GM21529 (cell line): ENCODE results near the gene DLGAP3.

Experiments used
- ATAC-seq: cut with Tn5 transposase; IDR thresholded peaks from one replicate; pipeline ENCODE4 v1.9.1; 2021; ENCODE audit not compliant: unreplicated experiment

Gene DLGAP3

DNA sequence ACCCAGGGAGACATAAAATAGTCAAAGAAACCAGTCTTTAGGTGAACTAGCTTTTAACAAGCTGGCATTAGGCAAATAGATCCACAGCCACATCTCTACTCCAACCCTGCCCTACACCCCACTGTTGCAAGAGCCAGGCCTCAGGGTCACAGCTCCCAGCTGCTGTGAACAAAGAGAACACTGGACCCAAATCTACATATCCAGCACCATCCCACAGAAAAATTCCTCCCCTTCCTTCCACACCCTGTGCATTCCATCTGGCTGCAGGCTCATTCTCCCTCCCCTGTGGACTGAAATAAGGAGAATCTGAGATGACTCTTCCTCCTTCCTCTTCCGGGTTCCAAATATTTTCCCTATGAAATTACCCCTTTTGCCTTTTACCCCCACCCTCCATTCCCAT is 23.2 kb downstream of the DLGAP3 start:
- no peak for ATAC-seq

DNA sequence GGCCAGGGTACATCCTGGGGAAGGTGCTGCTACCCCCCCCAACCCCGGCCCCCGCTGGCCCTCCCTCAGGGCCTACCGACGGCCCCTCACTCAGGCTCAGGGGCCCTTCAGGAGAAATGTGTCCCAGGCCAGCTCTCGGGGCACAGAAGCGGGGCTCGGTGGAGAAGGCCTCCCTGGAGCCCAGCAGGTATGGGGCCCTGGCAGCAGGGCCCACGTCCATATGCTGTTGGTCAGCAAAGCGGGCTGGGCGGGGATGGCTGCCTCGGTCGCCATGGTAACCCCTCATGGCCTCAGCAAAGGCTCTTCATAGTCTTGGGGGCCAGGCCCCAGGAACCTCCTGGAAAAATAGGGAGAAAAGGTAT is 24.4 kb downstream of the DLGAP3 start:
- no peak for ATAC-seq

DNA sequence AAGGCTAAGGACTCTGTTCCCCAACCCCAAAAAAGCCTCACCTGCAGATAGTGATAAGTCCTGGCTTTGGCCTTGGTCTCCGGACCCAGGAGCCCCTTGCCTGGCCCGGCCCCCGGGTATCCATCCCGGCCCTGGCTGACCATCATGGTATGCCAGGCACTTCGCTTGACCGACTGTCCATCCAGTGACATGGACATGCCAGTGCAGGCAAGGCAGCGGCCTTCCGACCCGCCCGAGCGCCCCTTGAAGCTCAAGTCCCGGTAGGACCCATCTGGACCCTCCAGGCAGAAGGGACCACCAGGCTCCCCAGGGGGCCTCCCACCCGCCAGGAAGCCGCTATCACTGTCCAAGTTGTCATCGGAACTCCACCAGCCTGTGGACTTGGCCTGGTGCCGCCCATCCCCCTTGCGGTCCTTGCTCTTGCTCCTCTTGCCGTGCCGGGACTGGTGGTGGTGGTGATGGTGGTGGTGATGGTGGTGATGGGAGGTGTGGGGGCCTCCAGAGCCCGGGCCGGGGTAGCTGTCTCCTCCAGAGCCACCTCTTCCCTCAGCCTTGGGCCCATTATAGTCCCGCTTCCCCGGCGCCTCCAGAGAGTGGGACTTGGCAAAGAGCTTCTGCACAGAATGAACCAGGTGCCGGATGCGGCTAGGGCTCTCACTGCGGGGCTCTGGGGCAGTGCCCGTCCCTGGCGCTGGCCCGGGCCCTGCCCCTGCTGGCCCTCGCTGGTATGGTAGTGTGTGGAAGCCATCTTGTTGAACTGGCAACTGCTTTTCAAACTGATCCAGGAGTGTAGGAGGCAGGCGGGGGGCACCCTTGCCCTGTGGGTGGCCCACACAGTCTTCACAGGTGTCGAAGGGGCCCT is 25.0 kb downstream of the DLGAP3 start:
- ATAC-seq = no peak

DNA sequence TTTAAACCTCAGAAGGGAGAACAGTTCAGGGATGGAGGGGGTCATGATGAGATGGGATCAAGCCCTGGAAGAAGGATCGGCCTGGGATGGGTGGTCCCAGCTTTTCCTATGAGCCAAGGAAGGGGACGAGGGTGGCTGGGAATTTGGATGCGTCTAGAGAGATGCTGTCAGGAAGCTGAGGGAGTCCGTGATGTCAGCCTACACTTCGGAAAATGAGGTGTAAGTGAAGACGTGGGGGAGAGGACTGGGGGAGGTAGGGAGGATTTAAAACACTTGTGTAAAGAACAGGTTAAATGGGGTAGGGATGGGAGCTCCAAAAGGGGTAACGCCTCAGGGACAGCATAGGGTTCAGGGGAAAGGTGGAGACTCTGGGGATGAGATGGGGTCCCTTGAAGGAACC is 27.5 kb downstream of the DLGAP3 start:
- no peak for ATAC-seq

DNA sequence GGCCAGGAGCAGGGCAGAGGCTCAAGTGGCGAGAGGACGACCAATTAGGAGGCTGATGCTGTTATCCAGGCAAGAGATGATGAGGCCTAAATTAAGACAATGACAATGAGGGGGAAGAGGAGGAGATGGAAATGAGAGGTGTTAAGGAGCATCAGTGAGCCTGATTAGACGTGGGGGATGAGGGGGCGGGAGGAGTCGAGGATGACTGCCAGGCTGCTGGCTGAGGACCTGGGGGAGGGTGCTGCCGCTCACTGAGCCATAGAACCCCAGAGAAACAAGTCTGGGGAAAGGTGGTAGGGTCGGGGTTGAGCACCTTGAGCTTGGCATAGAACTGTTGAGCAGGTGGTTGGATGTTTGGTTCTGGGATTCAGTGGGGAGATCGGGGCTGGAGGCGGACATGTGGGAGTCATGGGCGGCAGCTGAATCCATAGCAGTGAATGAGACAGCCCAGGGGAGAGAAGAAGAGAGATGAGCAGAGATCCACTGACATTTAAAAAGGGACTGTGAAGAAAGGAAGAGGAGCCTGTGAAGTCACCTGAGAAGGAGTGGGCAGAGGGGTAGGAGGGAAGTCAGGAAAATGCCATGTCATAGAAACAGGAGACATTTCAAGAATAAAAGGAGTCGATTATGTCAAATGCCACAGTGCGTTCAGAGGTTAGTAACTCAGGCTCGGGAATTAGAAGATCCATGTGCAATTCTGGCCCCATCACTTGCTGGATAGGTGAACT is 28.5 kb downstream of the DLGAP3 start:
- ATAC-seq = no peak

DNA sequence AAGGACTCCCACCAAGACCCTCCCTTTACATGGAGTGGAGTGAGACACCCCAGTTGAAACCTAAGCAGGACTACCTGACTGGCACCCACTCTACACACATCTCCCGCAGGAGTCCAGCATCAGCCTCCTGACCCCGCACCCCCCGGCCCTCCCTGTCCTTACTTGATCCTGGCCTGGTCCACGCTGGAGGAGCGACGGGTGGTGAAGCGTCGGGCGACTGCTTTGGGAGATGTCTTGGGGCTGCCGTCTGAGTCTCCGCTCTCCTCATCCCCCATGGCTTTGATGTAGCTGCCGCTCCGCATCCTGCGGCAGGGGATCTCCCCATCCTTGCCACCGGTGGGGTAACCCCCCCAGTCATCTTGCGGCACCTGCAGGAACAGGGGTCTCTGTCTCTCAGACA is 29.5 kb downstream of the DLGAP3 start:
- no peak for ATAC-seq

DNA sequence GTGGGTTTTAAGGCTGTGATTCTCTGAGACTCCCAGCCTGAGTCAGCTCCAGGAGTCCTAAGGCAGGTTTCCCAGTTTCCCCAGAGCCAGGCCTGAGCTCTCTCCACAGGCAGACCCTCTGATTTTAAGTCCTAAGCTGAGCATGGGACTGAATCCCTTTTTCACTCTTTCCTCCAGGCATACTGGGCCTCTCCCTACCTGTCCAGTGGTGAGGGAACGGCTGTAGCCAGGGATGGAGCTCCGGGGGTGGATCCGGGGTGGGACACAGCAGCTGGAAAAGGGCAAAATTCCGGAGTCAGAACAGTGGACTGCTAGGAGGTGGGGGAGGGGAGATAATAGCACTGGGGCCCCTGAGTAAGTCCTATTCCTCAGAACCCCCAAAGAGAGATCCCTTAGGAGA is 30.0 kb downstream of the DLGAP3 start:
- no peak for ATAC-seq

DNA sequence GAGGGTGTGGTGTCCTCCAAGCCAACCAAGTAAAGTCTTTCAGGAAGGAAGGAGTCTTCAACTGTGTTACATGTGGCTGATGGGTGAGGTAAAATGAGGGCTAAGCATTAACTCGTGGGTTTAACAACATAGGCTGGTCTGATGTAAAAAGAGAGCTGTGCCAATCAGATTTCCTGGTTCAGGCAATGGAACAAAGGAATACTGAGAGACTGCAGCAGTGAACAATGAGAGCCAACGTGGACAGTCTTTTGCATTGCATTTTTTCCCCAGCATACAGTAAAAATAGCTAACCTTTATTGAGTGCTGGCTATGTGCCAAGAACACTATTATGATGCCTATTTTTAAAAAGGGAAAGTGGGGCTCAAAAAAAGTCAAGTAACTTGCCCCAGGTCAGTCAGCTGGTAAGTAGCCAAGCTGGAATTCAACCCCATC is 31.1 kb downstream of the DLGAP3 start:
- no peak for ATAC-seq

DNA sequence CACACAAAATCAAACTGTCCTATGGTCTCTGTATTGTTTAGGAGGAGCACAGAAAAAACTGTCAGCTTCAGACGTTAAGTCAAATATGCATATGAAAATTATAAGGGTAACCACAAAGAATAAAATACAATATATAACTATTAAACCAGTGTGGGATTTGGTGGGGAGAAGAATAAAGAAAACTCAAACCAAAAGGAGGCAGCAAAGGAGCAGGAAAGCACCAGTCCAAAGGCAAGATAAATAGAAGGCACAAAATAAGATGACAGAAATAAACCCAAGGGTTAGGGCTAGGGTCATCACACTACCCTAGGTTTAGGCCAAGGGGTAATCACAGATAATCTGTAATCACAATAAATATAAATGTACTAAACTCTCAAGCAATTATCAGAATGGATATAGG is 32.8 kb downstream of the DLGAP3 start:
- ATAC-seq = no peak

DNA sequence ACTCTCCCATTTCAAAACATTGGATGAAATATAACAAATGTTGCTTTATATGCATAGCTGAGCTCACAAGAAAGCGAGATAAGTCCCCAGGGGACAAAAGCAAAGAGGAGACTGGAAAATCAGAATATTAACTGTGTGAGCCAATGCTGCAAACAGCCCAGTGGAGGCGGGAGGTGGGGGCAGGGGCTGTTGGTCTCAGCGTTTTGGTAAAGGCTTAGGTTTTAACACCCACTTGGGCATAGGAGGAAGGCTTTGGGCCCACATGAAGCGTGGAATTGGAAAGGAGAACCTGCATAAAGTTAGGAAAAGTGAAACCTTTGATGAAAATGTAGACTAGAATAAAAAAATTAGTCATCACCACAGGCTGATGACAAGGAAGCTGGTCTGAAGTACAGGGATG is 39.7 kb downstream of the DLGAP3 start:
- ATAC-seq = no peak

DNA sequence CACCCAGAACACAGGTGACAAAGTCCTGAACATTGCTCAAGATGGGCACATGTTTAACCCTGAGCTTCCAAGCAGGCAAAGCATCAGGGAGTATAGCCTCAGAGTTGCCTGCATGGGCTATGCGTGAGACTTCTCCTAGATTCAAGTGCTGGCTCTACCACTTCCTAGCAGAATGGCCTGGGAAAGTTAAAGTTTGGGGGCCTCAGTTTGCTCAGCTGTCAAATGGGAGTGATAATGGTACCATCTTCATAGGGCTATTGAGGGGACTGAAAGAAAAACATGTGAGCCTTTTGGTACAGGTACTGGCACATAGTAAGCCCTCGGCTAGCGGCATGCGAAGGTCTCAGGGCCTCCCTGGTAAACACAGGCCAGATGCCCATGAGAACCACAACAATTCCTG is 41.9 kb downstream of the DLGAP3 start:
- ATAC-seq = no peak

DNA sequence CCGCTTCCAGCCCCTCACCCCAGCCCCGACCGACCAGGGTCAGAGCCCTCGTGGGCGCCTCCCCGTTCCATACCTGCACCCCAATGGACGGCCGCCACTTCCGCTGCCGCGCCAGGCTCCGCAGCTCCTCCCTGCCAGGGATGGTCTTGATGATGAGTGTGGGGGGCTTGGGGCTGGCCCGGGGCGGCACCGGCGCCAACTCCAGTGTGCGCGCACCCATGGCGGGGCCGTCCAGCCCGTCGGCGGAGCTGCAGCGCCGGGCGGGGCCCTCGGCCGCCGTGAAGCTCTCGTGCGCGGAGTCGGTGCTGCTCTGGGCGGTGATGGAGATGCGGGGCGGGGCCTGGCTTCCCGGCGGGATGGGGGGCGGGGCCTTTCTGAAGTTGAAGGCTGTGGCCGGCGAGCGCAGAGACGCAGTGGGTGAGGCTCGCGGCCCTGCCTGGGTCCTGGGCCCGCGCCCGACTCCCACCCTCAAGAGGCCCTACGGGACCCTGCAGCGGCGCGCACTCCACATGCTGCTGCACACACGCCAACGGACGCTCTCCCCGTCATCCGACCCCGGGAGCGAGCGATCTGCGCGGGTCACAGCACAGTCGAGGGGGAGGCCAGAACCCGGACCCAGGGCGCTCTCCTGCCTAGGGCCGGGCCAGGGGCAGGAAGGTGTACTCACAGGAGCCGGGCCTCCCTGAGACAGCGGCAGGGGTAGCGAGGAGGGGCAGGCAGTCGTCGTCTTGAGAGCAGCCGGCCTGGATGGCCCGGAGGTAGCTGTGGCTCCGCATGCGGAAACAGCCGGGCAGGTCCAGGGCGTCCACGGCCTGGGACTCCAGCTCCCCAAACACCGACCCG is 43.8 kb downstream of the DLGAP3 start:
- no peak for ATAC-seq

DNA sequence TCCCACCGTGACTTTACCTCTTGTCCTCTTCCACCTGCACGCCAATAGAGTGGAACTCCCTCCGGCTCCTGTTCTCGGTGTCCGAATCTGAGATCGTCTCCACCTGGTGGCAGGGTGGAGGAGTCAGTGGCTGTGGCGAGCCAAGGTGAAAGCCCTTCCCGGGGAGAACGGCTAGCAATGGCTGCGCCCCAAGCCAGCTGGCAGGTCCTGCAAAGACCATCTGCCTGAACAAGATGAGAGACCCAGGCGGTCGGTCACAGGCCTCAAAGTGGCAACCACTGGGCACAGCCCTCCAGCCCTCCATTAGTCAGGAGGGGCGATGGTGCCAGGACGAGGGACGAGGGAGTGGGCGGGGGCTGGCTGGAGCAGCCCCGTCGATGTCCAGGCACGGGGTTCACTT is 44.5 kb downstream of the DLGAP3 start:
- ATAC-seq = no peak

DNA sequence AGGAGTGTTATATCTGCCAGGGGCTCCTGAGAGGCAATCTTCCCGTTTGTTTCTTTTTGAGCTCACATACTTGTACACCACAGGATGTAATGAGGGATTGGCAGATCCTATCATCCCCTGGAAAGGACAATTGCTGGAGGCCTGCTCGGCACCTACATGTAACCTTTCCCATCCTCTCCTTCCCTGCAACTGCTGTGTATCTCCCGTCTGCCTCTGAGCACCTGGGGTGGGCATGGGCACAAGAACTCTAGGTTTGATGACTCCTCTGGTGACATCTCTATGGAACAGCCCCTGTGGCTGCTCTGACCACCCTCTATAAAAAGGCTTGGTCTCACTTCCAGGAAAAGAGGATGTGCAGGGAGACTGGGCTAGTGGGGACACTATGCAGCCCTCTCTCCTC is 44.9 kb downstream of the DLGAP3 start:
- ATAC-seq = no peak

DNA sequence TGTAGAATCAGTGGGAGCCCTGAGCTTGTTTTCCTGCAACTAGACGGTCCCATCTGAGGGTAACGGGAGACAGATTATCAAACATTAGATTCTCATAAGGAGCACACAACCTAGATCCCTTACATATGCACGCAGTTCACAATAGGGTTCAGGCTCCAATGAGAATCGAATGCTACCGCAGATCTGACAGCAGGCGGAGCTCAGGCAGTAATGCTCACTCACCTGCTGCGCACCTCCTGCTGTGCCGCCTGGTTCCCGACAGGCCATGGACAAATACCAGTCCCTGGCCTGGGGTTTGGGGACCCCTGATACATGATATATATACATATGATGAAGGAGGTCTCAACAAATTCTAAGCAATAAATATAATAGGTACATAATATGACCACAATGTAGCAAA is 50.2 kb downstream of the DLGAP3 start:
- no peak for ATAC-seq

DNA sequence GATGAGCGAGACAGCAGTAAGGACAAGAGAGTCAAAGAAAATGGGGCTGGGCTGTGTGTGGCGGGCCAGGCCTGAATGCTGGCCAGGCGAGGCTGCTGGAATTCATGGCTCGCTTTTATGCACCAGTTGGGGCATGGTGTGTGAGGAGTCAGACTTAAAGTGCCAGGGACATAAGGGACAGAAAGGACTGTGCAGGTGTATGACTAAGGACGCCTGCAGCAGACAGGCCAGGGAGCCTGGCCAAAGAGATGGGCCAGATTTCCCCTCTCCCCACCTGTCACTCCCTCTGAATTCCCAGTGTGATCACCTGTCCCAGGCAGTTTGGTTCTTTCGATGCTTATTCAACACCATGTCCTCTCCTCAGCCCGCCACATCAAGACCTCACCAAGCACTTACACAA is 53.0 kb downstream of the DLGAP3 start:
- ATAC-seq = no peak

DNA sequence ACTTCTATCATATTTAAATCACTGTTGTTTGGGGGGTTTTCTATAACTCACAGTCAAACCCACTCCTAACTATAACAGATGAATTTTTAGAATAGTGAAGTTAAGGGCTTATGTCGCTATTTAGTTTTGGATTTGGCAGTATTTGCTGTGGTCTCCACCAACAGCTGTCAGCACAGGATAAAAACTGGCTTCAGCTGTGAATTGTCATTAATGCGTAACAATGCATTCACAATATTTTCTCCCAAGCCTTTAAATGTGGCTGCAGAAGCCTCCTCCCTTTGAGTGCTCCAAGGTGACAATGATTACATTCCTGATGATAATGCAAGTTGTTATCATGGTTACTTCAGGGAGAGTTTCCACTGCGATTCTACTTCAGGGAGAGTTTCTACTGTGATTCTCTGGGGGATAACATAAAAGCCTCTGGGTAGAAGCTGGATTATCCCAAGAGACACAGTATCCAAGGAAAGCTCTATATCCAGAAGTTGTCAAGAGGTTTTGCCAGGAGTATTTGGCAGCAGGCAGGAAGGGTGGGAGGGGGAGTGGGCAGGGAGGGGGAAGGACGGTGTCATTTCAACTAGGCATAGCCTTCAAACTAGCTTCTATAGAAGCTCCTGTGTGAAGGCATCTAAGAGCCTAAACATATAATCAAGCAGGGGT is 55.0 kb downstream of the DLGAP3 start:
- ATAC-seq = no peak

DNA sequence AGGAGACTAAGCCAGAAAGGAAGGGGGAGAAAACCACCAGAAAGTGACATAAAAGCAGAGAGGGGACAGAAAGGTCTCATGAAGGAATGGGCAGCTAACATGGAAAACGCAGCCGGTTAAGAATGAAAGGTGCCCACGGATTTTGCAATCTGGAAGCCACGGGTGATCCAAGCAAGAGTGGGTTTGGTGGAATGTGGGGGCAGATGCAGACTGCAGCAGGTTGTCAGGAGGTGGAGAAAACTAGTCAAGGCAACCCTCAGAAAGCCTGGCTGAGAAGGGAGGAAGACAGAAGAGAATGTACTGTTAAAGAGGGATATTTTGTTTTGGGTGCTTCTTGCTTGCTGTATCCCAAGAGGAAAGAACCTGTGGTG is 57.3 kb downstream of the DLGAP3 start:
- ATAC-seq = no peak

DNA sequence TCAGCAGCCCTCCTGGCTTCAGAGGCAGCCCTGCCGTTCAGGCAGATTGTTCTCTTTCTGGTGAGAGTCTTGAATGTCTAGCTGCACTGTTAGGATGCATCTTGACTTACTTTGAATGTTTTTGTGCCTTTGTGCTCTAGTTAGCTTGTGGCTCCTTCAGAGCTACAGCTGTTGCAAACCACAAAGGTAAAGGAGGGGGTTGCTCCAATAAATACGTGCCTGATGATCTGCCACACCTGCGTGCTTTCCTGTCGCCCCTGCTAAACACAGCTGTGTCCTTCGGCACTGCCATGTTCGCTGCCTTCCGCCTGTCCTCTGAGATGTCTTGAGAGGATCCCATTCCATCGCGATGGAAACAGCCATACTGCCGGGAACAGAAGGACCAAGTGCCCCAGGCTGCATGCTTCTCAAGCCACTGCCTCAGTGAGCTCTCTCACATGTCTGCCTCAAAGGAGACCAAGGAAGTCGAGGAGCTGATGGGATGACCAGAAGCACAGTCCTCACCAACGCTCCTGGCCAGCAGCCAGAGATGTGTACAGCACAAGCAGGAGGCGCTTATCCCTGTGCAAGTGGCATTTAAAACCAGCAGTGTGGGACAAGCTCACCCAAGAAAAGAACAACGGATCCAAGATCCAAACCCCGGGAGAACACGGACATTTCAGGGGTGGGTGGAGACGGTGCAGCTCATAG is 57.9 kb downstream of the DLGAP3 start:
- no peak for ATAC-seq

DNA sequence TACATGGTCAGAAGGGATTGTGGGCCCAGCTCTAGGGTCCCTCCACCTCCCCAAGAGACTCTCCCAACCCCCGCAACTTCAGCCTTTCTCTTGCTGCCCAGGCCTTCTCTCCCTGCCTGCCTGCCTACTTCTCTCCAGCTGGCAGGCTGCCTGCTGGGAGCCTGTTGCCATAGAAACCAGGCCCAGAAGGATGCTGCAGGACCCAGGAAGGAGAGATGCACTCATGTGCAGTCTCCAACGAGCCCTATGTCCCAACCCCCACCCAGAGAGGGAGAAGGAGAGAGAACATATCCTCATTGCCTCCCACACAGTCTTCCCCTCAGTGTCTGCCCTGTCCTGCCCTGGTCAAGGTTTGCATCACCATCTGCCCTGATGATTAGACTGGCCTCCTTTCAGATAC is 59.1 kb downstream of the DLGAP3 start:
- no peak for ATAC-seq

DNA sequence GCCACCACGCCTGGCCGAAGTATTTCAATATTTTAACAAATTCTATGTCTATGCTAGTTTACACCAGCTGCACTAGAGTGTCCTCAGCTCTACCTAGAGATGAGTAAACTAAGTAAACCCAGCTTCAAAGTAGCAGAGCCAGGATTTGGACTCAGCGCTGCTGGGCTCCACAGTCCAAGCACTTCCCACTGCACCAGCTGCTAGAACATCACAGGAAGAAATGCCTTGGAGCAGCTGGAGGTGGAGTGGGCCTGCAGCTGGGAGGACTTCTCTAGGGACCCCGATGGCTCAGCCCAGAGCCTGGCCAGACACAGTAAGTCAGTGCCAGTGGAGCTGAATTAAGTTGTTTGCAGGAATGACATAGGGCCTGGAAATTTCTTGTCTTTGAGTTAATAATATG is 59.7 kb downstream of the DLGAP3 start:
- no peak for ATAC-seq
